Measurements from ENCODE around the gene TFDP1.

TFDP1 gene

DNA sequence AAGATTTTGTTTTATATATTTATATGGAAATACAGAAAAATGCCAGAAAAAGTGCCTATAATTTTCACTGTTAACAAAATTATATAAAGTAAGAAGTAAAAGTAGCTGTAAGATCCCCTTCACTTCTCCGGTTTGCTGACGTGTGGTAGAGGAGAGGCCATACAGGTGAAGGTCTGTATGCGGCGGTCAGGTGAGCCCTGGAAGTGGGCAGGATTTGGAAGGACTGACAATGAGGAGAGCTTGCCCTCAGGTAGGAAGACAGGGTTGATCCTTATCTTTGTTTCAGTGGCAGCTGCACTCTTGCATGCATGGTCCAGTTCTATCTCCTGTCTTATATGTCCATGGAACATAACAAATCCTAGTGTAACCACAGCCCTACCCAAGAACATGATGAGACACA lies 16.9 kb upstream of the TFDP1 start:
- Histone ChIP-seq H3K4me2 (no peak overlapping the region), H3K27me3 (ENCODE audit: insufficient read depth, low read depth) (no peaks in the 10 kb centered on the region), H3K4me1 (ENCODE audit: low read depth, poor library complexity, severe bottlenecking) (no peaks in the 10 kb centered on the region), H3K27ac (no peak overlapping the region), H3K9ac (no peak overlapping the region), H3K4me3 (IDR thresholded peaks at IDR 0.05; ENCODE audit: insufficient read depth, low read depth, low read length) (no peak overlapping the region), H3K79me2 (ENCODE audit: insufficient read depth, low read depth) (no peaks in the 10 kb centered on the region), H3K36me3 (ENCODE audit: insufficient read depth) (no peaks in the 10 kb centered on the region), H4K20me1 (ENCODE audit: insufficient read depth) (no peaks in the 10 kb centered on the region), H2AFZ (ENCODE audit: low read depth) (no peak overlapping the region)
- TF ChIP-seq, protein P1, sequence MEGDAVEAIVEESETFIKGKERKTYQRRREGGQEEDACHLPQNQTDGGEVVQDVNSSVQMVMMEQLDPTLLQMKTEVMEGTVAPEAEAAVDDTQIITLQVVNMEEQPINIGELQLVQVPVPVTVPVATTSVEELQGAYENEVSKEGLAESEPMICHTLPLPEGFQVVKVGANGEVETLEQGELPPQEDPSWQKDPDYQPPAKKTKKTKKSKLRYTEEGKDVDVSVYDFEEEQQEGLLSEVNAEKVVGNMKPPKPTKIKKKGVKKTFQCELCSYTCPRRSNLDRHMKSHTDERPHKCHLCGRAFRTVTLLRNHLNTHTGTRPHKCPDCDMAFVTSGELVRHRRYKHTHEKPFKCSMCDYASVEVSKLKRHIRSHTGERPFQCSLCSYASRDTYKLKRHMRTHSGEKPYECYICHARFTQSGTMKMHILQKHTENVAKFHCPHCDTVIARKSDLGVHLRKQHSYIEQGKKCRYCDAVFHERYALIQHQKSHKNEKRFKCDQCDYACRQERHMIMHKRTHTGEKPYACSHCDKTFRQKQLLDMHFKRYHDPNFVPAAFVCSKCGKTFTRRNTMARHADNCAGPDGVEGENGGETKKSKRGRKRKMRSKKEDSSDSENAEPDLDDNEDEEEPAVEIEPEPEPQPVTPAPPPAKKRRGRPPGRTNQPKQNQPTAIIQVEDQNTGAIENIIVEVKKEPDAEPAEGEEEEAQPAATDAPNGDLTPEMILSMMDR (conservative IDR thresholded peaks at IDR 0.05; ENCODE audit: low read depth, low read length) = no peak

DNA sequence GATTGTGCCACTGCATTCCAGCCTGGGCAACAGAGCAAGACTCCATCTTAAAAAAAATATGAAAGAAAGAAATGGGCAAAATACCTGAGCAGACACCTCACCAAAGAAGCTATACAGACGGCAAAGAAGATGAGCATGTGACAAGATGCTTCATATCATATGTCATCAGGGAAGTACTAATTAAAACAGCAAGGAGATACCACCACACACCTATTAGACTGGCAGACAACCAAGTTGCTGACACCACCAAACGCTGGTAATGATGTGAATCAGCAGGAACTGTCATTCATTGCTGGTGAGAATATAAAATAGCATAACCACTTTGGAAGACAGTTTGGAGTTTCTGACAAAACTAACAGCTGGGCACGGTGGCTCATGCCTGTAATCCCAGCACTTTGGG lies 11.5 kb upstream of the TFDP1 start:
- Histone ChIP-seq H3K4me1 (ENCODE audit: low read depth, poor library complexity, severe bottlenecking) (no peaks in the 10 kb centered on the region), H3K27me3 (ENCODE audit: insufficient read depth, low read depth) (no peaks in the 10 kb centered on the region), H2AFZ (ENCODE audit: low read depth) (no peak overlapping the region), H3K9ac (no peak overlapping the region), H3K36me3 (ENCODE audit: insufficient read depth) (no peaks in the 10 kb centered on the region), H3K79me2 (ENCODE audit: insufficient read depth, low read depth) (no peaks in the 10 kb centered on the region), H3K4me2 (no peak overlapping the region), H3K27ac (no peak overlapping the region), H3K4me3 (IDR thresholded peaks at IDR 0.05; ENCODE audit: insufficient read depth, low read depth, low read length) (no peak overlapping the region), H4K20me1 (ENCODE audit: insufficient read depth) (no peaks in the 10 kb centered on the region)
- TF ChIP-seq, protein P1 (conservative IDR thresholded peaks at IDR 0.05; ENCODE audit: low read depth, low read length) = no peak

DNA sequence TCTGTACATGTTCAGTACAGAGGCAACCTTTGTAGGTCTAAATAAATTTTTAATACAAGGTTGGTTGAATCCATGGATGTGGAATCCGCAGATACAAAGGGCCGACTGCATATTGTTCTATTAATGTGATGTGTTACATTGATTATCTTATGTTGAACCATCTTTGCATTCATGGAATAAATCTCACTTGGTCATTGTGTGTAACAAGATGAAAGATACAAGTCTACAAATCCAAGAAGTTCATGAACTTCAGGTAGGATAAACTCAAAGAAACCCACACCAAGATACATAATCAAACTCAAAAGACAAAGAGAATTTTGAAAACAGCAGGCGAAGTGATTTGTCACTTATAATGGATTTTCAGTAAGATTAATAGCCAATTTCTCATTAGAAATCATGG lies 8.0 kb upstream of the TFDP1 start:
- TF ChIP-seq, protein P1 (conservative IDR thresholded peaks at IDR 0.05; ENCODE audit: low read depth, low read length) = no peak

DNA sequence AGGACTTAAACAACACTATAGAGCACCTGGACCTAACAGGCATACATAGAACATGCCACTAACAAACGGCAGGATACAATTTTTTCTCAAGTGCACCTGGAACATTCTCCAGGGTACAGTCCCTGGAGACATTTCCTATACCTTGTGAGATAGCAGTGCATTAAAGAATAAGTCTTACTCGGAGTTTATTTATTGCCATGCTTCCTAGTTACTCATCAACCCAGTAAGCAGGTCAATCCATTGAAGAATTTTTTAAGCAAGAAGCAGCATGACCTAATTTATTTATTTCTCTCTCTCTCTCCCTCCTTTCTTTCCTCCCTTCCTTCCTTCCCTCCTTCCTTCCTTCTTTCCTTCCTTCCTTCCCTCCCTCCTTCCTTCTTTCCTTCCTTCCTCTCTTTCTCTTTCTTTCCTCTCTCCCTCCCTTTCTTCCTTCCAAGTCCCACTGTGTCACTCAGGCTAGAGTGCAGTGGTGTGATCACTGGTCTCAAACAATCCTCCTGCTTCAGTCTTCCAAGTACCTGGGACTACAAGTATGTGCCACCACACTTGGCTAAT lies 6.6 kb upstream of the TFDP1 start:
- Histone ChIP-seq H4K20me1 (ENCODE audit: insufficient read depth) (no peaks in the 10 kb centered on the region), H2AFZ (ENCODE audit: low read depth) (no peak overlapping the region), H3K4me1 (ENCODE audit: low read depth, poor library complexity, severe bottlenecking) (no peaks in the 10 kb centered on the region), H3K27me3 (ENCODE audit: insufficient read depth, low read depth) (no peaks in the 10 kb centered on the region), H3K36me3 (ENCODE audit: insufficient read depth) (no peaks in the 10 kb centered on the region), H3K4me2 (no peak overlapping the region), H3K9ac (no peak overlapping the region), H3K4me3 (IDR thresholded peaks at IDR 0.05; ENCODE audit: insufficient read depth, low read depth, low read length) (no peak overlapping the region), H3K27ac (no peak overlapping the region), H3K79me2 (ENCODE audit: insufficient read depth, low read depth) (no peaks in the 10 kb centered on the region)
- TF ChIP-seq, protein P1 (conservative IDR thresholded peaks at IDR 0.05; ENCODE audit: low read depth, low read length) = no peak

More for the DNA sequence above, 8.0 kb upstream of the TFDP1 start:
- no peak overlapping the region for H2AFZ ChIP-seq (ENCODE audit: low read depth)
- no peaks in the 10 kb centered on the region for H3K27me3 ChIP-seq (ENCODE audit: insufficient read depth, low read depth)
- no peaks in the 10 kb centered on the region for H4K20me1 ChIP-seq (ENCODE audit: insufficient read depth)
- H3K79me2 ChIP-seq (ENCODE audit: insufficient read depth, low read depth) = no peaks in the 10 kb centered on the region
- no peak overlapping the region for H3K4me3 ChIP-seq (IDR thresholded peaks at IDR 0.05; ENCODE audit: insufficient read depth, low read depth, low read length)
- H3K36me3 ChIP-seq (ENCODE audit: insufficient read depth) = no peaks in the 10 kb centered on the region
- H3K4me1 ChIP-seq (ENCODE audit: low read depth, poor library complexity, severe bottlenecking) = no peaks in the 10 kb centered on the region
- H3K4me2 ChIP-seq = no peak overlapping the region
- no peak overlapping the region for H3K9ac ChIP-seq
- no peak overlapping the region for H3K27ac ChIP-seq

Measured in KMS-11 (cell line).